ENCODE results near the gene GABARAPL2.
"Not testable (repeated sequence)": the region's sequence is repeated elsewhere in the genome, so short reads cannot be mapped to it uniquely, and the experiment has no call there.

The GABARAPL2 gene

DNA sequence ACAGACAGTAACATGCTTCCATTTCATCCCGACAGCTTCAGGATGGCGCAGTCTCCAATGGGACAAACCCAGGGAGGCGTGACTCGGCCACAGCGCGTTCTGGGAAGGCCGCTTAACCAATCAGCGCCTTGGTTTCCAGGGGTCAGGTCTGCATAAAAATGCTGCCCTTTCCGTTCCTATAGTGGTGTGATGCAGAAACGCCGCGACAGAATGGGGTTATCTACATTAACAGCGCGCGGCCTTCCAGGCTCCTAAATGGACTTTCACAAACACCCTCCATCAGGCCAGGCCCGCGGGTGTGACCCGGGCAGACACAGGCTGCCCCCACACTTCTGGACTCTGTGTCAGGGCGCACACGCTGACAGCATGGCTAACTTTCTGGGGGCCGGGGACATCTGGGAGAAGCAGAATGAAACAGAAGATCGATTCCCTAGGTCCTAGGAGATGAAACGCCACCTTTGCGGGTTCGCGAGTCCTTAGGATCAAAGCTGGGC, 10.9 kb upstream of the GABARAPL2 start:
- DNase-seq = no peak

- peak; percentile 39 for DNase-seq
These were observed 10.3 kb upstream of the GABARAPL2 start, which contains the start of gene TMEM231 for GRCh38 chr16:75555707-75556430. Gene TMEM231, minus strand, starts transcription at chr16:75556252. Its CDS starts 43 bp downstream, at chr16:75556209.

DNA sequence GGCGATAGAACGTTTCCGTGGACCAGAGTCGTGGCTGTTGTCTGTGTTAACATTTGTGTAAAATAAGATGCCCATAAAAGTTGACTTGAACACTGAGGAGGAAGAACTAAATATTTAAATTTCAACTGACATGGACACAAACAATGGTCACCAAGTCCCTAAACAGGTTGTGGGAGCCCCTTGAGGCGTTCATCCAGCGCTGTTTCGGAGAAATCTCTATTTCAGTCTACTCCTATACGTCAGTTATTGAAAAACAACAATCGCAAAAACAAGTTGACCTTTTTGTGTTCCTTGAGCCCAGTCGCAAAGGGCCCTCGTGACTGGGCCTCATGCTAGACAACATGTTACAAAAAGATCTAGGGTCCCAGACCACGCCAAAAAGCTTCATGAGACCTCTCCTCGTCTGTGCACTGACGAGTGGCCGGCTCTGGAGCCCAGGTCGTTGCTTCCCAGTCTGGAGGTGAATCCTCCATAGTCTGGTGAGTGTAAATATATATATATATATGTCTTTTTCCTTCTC, 9.7 kb upstream of the GABARAPL2 start:
- DNase-seq = no peak

- DNase-seq = no peak
These were observed 7.3 kb upstream of the GABARAPL2 start for GRCh38 chr16:75558846-75559401.

- no peak for DNase-seq
These were observed 6.4 kb upstream of the GABARAPL2 start for GRCh38 chr16:75559564-75560372.

DNA sequence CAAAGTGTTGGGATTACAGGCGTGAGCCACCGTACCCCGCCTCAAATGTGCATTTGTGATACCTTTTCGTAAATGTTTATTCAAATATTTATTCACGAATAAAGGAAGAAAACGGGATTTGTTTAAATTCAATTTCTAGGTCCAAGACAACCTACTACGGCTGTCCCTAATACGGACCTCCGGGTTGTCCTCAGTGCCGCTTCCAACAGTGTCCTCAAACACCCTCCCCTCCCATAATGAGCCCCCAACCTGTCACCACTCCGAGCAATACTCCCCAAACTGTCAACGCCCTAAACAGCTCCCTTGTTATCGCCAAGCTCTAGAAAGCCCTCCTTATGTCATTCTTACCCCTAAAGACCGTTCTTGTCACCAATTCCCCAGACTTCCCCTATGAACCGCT, 539 bp upstream of the GABARAPL2 start:
- DNase-seq = no peak

GRCh38 chr16:75566758-75567255, 628 bp downstream of the GABARAPL2 start:
- DNase-seq = no peak

DNA sequence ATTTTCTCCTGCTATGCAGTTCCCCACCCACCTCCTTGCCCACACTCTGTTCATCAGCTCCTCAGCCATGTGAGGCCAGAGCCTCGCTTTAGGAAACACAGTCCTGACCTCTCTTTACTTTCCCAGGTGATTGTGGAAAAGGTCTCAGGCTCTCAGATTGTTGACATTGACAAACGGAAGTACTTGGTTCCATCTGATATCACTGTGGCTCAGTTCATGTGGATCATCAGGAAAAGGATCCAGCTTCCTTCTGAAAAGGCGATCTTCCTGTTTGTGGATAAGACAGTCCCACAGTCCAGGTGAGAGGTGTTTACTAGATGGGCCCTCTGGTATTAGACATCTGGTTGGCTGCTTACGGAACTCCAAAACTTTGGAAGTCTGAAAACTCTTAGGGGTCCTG, 1.7 kb downstream of the GABARAPL2 start:
- DNase-seq = no peak

DNA sequence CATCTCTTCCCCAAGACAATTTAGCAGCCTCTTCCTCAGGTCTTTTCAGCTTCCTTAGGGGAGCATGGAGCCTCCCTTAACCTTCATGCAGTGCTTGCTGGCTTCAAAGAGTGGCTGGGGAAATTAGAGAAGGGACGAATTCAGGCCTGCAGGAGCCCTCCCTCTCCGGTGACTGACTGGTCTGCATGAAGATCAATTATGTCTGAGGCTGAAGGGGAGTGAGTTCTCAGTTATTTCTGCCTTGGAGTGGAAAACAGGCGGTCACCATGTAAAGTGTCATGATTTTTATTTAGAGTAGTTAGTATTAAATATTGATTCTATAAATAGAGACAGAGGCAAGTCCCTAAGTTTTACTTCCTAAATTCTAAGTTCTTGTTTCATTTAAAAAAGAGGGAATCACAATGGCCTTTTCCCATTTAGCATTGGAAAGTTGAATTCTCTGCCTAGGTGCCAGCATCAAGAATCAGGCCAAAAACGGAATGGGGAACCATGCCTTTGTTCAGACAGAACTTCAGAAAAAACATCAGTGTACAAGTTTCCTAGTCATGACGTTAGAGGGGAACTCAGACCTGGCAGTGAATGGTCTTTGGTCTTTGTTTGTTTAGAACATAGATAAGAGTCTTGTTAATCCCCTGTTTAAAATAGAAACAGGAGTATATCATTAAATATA, 4.4 kb downstream of the GABARAPL2 start:
- no peak for DNase-seq

DNA sequence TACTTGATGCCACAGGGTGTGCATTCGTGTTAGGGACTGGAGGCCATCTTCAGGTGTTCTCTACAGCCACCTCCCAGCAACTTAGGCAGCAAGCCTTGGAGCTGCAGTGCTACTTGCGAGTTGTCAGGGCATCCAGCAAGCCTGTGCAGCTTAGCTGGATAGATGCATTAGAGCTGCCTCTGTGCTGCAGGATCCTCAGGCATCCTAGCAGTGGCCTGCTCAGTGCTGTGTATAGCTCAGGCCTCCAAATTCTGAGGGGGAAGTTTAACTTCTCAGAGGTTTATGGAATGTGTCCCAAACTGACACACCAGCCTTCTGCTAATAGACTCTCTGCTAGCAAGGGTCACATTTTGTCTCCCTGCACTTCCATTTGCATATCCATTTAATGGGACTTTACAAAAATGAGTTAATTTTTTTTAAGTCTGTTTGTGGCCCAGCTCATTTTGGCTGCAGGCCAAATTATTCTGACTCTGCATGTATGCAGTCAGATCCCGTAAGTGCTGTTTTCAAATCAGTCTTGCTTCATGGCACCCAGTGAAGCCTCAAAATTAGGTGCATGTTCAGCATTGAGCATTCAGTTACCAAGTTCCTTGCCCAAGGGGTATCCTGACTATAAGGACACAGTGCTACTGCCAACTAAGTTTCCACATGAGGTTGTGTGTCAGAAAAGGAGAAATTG, 6.8 kb downstream of the GABARAPL2 start:
- no peak for DNase-seq

GRCh38 chr16:75573955-75574354, 7.8 kb downstream of the GABARAPL2 start:
- no peak for DNase-seq

- DNase-seq = no peak
These were observed 9.8 kb downstream of the GABARAPL2 start for GRCh38 chr16:75575958-75576357.

- no peak for DNase-seq
These were observed 10.2 kb downstream of the GABARAPL2 start for GRCh38 chr16:75576384-75576811.

DNA sequence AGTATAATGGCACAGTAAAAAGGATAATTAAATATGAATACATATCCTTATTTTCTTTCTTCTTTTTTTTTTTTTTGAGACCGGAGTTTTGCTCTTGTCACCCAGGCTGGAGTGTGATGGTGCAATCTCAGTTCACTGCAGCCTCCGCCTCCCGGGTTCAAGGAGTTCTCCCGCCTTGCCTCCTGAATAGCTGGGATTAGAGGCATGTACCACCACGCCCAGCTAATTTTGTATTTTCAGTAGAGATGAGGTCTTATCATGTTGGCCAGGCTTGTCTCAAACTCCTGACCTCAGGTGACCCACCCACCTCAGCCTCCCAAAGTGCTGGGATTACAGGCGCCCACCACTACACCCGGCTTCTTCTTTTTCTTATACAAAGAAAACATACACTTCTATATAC, 12.0 kb downstream of the GABARAPL2 start:
- no peak for DNase-seq

- no peak for DNase-seq
These were observed 12.5 kb downstream of the GABARAPL2 start for GRCh38 chr16:75578725-75579124.

GRCh38 chr16:75579281-75579834, 13.2 kb downstream of the GABARAPL2 start:
- no peak for DNase-seq

GRCh38 chr16:75584108-75584507, 17.9 kb downstream of the GABARAPL2 start:
- no peak for DNase-seq

DNA sequence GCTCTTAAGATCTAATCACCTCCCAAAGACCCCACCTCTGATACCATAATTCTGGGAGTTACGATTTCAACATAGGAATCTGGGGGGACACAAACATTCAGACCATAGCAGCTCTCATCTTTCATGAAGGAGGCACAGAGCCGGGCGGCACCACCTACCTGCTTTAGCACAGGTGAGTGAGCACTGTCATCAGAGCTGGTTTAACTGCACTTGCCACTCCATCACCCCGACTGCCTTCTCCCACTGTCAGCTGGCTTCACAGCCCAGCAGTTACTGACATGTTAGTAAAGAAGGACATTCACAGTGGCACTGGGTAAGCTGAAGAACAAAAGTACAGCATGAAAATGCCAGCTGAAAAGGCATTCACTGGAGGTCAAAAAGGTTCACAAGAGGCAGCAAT, 22.5 kb downstream of the GABARAPL2 start:
- no peak for DNase-seq

DNA sequence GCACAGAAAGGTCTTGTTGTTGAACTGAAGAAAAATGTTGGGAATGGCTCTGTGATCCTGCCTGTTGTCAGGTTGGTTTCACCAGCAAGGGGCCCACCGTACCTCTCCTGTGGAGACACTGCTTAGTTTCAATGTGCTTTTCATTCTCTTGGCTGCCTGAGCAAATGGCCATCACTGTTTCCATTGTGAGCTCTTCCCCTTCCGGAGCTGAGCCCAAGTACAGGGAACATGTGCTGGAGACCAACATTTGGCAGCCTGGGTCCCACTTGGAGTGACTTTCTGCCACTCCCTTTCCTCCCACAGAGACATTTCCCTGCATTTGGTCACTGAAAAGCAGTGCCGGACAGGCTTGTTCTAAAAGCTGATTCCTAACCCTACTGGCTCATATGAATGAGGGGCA, 23.1 kb downstream of the GABARAPL2 start:
- DNase-seq = no peak

DNA sequence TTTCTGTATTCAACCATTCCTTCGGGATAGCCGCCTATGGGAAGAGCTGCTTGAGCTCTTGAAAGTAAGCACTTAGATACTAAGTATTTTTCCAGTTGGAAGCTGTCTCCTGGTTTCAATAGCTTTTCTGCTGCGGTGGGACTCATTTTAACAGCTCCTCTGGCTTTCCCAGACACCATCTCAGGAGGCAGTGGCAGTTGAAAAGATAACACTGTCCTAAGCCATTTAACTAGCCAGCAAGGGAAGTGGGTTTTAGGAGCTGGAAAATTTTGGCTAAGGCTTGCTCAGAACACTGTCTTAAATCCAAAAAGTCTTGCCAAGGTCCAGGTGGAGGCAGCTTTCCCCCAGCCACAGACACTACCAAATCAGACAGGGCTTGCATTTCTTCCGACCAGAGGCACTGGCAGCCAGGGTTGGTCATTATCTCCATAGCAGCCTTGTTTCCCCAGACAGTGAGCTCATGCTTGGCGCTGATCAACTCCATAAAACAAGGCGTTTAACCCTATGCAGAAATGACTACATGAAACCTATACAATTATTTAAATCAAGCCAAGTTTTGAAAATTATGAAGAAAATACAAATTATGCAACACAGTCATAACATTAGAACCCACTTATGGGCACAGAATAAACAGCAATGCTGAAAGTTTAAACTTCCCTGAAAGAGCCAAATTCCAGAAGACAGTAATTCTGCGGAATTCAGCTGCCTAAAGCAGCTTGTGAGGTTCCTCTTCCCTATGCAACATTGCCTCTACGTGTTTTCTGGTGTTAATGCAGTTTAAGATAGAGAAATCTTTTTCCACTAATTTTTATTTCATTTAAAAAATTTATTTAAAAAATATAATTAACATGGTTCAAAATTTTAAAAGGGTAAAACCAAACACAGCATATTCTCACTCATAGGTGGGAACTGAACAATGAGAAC, 25.0 kb downstream of the GABARAPL2 start:
- no peak for DNase-seq

DNA sequence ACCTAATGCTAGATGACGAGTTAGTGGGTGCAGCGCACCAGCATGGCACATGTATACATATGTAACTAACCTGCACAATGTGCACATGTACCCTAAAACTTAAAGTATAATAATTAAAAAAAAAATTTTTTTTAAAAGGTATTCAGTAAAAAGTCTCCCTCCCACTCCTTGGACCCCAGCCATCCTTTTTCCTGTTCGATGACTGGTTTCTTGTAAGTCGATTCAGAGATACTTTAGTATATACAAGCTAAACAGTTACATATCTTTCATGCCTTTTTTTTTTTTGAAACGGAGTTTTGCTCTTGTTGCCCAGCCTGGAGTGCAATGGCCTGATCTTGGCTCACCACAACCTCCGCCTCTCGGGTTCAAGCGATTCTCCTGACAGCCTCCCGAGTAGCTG, 25.7 kb downstream of the GABARAPL2 start:
- DNase-seq = not testable (repeated sequence)

Data from KG1 (cell line).